ENCODE results near the gene NECAB3. TPM values are rescaled to one million over a fixed set of nuclear protein-coding genes. Genes with fewer than 3 reads are reported as not detected.

NECAB3 gene
- total and polyA plus RNA-seq, 9 donors: 9.2 to 166 (median 96.5) TPM

GRCh38 chr20:33710681-33711445 lies 36.6 kb upstream of the NECAB3 start:
- no peaks in the 10 kb centered on the region for H3K36me3 ChIP-seq
- WGBS, 3 donors: 60 to 66% (median 66%) methylated on average over 14 of the region's 14 CpGs

DNA sequence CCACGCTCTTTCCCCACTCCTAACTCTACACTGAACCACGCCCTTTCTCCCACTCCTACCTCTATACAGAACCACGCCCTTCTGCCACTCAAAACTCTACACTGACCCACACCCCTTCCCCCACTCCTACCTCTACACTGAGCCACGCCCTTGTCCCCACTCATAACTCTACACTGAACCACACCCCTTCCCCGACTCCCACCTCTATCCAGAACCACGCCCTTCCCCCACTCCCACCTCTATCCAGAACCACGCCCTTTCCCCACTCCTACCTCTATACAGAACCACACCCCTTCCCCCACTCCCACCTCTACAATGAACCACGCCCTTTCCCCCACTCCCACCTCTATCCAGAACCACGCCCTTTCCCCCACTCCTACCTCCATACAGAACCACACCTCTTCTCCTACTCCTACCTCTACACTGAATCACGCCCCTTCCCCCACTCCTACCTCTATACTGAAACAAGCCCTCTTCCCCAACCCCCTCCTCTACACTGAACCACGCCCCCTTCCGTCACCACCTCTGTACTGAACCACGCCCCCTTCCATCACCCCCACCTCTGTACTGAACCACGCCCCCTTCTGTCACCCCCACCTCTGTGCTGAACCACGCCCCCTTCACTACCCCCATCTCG lies 35.8 kb upstream of the NECAB3 start:
- H3K9me3 ChIP-seq: no peaks in the 10 kb centered on the region
- H3K36me3 ChIP-seq: no peaks in the 10 kb centered on the region
- TF ChIP-seq POLR2A (IDR thresholded peaks at IDR 0.05): no peak
- no peak for TF ChIP-seq EP300 (IDR thresholded peaks at IDR 0.05)
- no peak for TF ChIP-seq CTCF (IDR thresholded peaks at IDR 0.05)

More at GRCh38 chr20:33710681-33711445, 36.6 kb upstream of the NECAB3 start:
- H3K27me3 ChIP-seq: no peaks in the 10 kb centered on the region
- no peak for DNase-seq
- no peaks in the 10 kb centered on the region for H3K9me3 ChIP-seq
- TF ChIP-seq EP300 (IDR thresholded peaks at IDR 0.05) (no peak), POLR2A (IDR thresholded peaks at IDR 0.05) (no peak), CTCF (IDR thresholded peaks at IDR 0.05) (no peak)
- H3K4me1 ChIP-seq (ENCODE audit: insufficient read depth): no peaks in the 10 kb centered on the region
- H3K27ac ChIP-seq: no peak overlapping the region
- intact Hi-C loops (cut with DNase I): no loop called here
- H3K4me3 ChIP-seq: no peak overlapping the region

GRCh38 chr20:33709398-33709797 lies 35.2 kb upstream of the NECAB3 start:
- Histone ChIP-seq H3K36me3 (no peaks in the 10 kb centered on the region), H3K9me3 (no peaks in the 10 kb centered on the region), H3K27ac (no peak overlapping the region), H3K27me3 (no peaks in the 10 kb centered on the region), H3K4me3 (no peak overlapping the region), H3K4me1 (ENCODE audit: insufficient read depth) (no peaks in the 10 kb centered on the region)
- no peak for DNase-seq
- TF ChIP-seq EP300 (IDR thresholded peaks at IDR 0.05) (no peak), CTCF (IDR thresholded peaks at IDR 0.05) (no peak), POLR2A (IDR thresholded peaks at IDR 0.05) (no peak)
- intact Hi-C loops (cut with DNase I): no loop called here
- WGBS, 3 donors: 75 to 95% (median 79%) methylated on average over 2 of the region's 2 CpGs

More for the DNA sequence above, 35.8 kb upstream of the NECAB3 start:
- Histone ChIP-seq H3K27me3 (no peaks in the 10 kb centered on the region), H3K27ac (no peak overlapping the region), H3K4me3 (no peak overlapping the region), H3K4me1 (ENCODE audit: insufficient read depth) (no peaks in the 10 kb centered on the region)
- no peak for DNase-seq
- intact Hi-C loops (cut with DNase I): no loop called here
- WGBS, 3 donors: 78 to 85% (median 81%) methylated on average over 16 of the region's 16 CpGs

DNA sequence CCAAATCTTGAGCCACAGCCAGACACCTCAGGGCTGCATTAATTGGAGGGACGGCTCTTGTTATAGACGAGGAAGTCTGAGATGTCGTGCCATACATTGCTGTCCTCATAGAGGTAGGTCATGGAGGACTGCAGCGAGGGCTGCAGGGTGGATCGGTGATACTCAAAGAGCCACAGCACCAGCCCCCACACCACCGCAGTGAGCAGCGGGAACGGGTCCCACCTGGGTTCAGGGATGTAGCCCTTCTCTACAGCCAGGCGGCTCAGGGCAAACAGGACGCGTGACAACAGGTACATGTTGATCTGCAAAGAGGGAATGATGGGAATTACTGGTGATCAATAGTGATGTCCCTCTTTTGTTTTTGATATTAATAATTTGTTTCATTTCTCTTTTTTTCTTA lies 33.4 kb upstream of the NECAB3 start:
- no peaks in the 10 kb centered on the region for H3K27me3 ChIP-seq
- no peak for DNase-seq
- 85 to 89% (median 86%) methylated on average over 11 of the region's 11 CpGs for WGBS, 3 donors
- H3K4me3 ChIP-seq: no peak overlapping the region
- no peaks in the 10 kb centered on the region for H3K9me3 ChIP-seq
- no peak overlapping the region for H3K27ac ChIP-seq
- H3K4me1 ChIP-seq (ENCODE audit: insufficient read depth): peaks cover 7% of the 10 kb centered on the region
- no peaks in the 10 kb centered on the region for H3K36me3 ChIP-seq
- intact Hi-C loops (cut with DNase I): no loop called here
- TF ChIP-seq CTCF (IDR thresholded peaks at IDR 0.05): no peak
- TF ChIP-seq POLR2A (IDR thresholded peaks at IDR 0.05): no peak
- no peak for TF ChIP-seq EP300 (IDR thresholded peaks at IDR 0.05)

Data from ovary (tissue), 9 donors.